22Rv1 (cell line): Measurements from ENCODE around the gene TATDN2.

ENCODE experiments used
- H3K27ac ChIP-seq: fragments of 450-650 bp; 2 replicates; pipeline ENCODE4 v1.5.1; 2017
- ZFX ChIP-seq: fragments of 450-650 bp; IDR thresholded peaks from 2 replicates; pipeline ENCODE4 v1.6.1; 2017; ENCODE audit warnings: antibody characterized with exemption, borderline replicate concordance
- TF ChIP-seq, protein P1 (sequence below): fragments of 450-650 bp; IDR thresholded peaks from 2 replicates; pipeline ENCODE4 v1.5.1; 2017; ENCODE audit warnings: mild to moderate bottlenecking

The TATDN2 gene

DNA sequence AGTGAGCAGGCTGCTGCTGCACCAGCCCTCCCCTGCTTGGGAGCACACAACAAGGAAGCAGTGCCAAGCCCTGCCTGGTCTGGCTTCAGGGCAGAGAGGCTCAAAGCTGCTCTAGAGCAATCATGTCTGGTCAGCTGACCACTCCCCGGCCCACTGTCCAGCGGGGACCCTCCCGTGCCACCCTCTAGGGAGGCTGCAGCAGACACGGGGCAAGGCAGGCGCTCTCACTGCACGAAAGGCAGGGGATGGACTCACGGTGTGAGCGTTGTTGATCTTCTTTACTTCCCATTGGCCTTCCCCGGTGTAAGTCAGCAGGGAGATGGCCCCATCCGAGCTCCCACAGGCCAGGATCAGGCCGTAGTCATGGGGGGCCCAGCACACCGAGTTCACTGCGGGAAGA, 63.5 kb downstream of the TATDN2 start:
- no peak for TF ChIP-seq ZFX
- no peak overlapping the region for H3K27ac ChIP-seq

DNA sequence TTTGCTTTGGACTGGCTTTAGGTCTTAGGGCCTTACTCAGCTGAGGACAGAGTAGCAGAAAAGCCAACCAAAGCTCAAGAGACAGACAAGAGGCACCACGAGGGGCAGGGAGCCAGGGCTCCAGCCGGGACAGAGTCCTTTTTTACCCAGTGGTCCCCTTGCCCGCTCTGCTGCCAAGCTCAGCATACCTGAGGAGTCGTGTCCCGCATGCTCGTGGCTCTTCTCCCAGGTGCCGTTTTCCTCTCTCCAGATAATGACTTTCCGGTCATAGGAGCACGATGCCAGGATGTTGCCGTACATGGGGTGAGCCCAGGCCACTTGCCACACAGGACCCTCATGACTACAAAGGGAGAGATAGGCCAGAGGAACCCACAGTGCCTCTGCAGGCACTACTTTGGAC, 64.1 kb downstream of the TATDN2 start:
- no peak overlapping the region for H3K27ac ChIP-seq
- TF ChIP-seq ZFX, result no peak
- TF ChIP-seq, protein P1, sequence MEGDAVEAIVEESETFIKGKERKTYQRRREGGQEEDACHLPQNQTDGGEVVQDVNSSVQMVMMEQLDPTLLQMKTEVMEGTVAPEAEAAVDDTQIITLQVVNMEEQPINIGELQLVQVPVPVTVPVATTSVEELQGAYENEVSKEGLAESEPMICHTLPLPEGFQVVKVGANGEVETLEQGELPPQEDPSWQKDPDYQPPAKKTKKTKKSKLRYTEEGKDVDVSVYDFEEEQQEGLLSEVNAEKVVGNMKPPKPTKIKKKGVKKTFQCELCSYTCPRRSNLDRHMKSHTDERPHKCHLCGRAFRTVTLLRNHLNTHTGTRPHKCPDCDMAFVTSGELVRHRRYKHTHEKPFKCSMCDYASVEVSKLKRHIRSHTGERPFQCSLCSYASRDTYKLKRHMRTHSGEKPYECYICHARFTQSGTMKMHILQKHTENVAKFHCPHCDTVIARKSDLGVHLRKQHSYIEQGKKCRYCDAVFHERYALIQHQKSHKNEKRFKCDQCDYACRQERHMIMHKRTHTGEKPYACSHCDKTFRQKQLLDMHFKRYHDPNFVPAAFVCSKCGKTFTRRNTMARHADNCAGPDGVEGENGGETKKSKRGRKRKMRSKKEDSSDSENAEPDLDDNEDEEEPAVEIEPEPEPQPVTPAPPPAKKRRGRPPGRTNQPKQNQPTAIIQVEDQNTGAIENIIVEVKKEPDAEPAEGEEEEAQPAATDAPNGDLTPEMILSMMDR, result no peak

GRCh38 chr3:10312861-10313260, 64.6 kb downstream of the TATDN2 start:
- no peak overlapping the region for H3K27ac ChIP-seq
- TF ChIP-seq, protein P1, result no peak
- no peak for TF ChIP-seq ZFX

DNA sequence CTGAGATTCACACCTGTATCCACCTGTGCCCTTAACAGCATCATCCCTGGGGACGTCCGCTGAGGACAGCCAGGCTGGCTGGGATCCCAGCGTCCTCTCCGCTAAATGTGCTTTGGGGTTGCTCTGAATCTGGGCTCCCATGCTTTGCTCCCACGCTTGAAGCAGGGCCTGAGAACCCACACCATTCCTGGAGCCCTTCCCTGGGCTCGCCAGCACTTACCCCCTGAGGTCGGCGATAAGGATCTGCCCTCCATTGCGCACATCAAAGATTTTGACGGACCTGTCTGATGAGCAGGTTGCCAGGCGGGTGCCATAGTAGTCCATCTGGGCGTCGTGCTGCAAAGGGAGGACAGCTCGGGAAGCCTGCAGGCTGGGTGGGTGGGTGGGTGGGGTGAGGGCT, 66.8 kb downstream of the TATDN2 start:
- no peak for TF ChIP-seq ZFX
- TF ChIP-seq, protein P1, result no peak

DNA sequence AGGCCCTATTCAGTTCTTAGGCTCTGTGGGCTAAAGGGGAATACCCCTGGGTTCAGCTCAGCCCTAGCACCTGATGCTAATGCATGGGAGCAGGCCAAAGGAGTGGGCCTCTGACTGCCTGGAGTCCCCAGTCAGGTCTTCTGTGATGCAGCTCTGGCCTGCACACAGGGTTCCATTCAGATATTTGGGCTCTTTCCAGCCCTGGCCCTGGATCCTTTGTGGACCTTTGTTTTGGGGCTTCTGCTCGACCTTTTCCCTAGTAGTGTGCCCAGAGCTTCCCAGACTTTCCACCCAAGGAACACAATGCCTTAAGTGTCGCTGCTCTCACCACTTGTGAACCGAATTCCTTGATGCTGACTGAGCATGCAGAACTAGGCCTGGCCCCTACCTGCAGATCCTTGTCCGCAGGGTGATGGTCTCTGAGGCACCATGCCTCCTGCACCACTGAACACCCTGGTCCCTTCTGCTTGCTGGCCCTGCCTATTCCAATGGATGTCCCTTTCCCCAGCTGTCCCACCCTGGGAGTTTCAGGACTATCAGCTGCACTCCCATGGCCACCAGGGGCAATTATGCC, 67.6 kb downstream of the TATDN2 start:
- no peak overlapping the region for H3K27ac ChIP-seq
- TF ChIP-seq, protein P1, result no peak
- no peak for TF ChIP-seq ZFX

More for the DNA sequence above, 66.8 kb downstream of the TATDN2 start:
- H3K27ac ChIP-seq, result no peak overlapping the region

DNA sequence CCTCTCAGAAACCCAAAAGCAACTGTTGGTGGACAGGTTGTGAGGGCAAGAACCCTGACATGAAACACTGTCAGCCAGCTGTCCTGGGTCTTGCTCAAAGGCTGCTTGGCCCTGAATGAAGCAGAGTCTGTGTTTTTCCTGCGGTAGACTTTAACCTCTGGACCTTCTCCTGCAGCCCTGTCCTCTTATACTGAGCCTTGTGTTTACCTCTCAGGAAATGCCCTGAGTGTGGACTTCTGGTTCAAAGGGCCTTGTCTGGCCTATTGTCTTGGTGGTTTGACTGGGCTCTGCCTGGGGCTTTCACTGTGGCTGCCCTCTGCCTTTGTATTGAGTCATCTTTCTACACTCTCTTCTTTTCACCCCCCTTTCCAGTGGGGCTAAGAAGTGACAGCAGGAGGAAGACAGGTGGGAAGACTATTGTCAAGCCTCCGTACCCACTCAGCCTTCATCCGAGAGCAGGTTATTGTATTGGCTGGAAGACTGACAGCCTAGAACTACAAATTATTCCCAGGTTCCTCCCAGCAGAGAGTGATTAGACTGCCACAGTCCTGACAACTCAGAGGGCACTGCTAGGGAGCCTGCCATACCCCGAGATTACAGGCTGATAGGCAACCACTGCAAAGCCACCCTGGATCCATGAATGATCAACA, 69.2 kb downstream of the TATDN2 start:
- TF ChIP-seq, protein P1, result no peak
- H3K27ac ChIP-seq, result no peak overlapping the region

DNA sequence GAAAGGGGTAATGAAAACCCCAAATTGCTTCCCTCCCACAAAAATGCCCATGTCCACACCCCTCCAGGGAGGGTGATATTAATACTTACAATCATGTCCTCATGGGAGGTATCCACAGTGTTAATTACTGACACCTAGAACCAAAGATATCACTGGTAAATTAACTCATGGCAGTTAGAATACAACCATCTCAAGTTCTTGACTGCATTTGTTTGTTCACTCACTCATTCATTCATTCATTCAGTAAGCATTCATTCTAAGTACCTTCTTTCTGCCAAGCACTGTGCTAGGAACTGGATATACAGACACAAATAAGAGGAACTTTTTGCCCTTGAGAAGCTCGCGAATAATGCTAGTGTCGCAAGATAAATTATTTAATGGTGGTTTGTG, 69.7 kb downstream of the TATDN2 start:
- TF ChIP-seq, protein P1, result no peak
- TF ChIP-seq ZFX, result no peak

GRCh38 chr3:10319251-10319650, 71.0 kb downstream of the TATDN2 start:
- TF ChIP-seq, protein P1, result no peak
- no peak for TF ChIP-seq ZFX
- H3K27ac ChIP-seq, result no peak overlapping the region

More for the DNA sequence above, 69.7 kb downstream of the TATDN2 start:
- no peak overlapping the region for H3K27ac ChIP-seq
